NCI-H187 treated with DMSO at 0.1 percent for 48 hours (cell line): ENCODE results near the gene ELOVL3.
"Not testable (repeated sequence)": the region's sequence is repeated elsewhere in the genome, so short reads cannot be mapped to it uniquely, and the experiment has no call there.

ENCODE experiments used
- DNase-seq: peaks from one replicate; lab custom pipeline; 2025; lab: John Stamatoyannopoulos, UW

Gene ELOVL3

GRCh38 chr10:102227050-102227449 is 951 bp downstream of the ELOVL3 start:
- DNase-seq = no peak

GRCh38 chr10:102229810-102230263 is 3.7 kb downstream of the ELOVL3 start:
- no peak for DNase-seq

- DNase-seq = no peak
These were observed 4.3 kb downstream of the ELOVL3 start for GRCh38 chr10:102230264-102230860.

GRCh38 chr10:102230861-102231356 is 4.8 kb downstream of the ELOVL3 start:
- no peak for DNase-seq

- DNase-seq = no peak
These were observed 5.5 kb downstream of the ELOVL3 start for GRCh38 chr10:102231357-102232318.

GRCh38 chr10:102233997-102234396 is 7.9 kb downstream of the ELOVL3 start:
- no peak for DNase-seq

GRCh38 chr10:102234888-102235597 is 8.9 kb downstream of the ELOVL3 start:
- no peak for DNase-seq

GRCh38 chr10:102235598-102235920 is 9.5 kb downstream of the ELOVL3 start:
- no peak for DNase-seq

GRCh38 chr10:102236006-102236405 is 9.9 kb downstream of the ELOVL3 start:
- DNase-seq = no peak

- DNase-seq = no peak
These were observed 11.7 kb downstream of the ELOVL3 start for GRCh38 chr10:102237711-102238252.

- no peak for DNase-seq
These were observed 14.4 kb downstream of the ELOVL3 start for GRCh38 chr10:102240467-102241031.

- no peak for DNase-seq
These were observed 14.9 kb downstream of the ELOVL3 start for GRCh38 chr10:102241032-102241443.

GRCh38 chr10:102241444-102242117 is 15.5 kb downstream of the ELOVL3 start, which contains the start of gene PITX3:
TSS of gene PITX3 (minus strand) at chr10:102241512. CDS start at chr10:102232080, 9,432 bp downstream.
- no peak for DNase-seq

- DNase-seq = no peak
These were observed 16.0 kb downstream of the ELOVL3 start for GRCh38 chr10:102242118-102242485.

GRCh38 chr10:102243309-102243708 is 17.2 kb downstream of the ELOVL3 start:
- no peak for DNase-seq

GRCh38 chr10:102245082-102245931 is 19.2 kb downstream of the ELOVL3 start, which contains the start of gene GBF1:
TSS of gene GBF1 (plus strand) at chr10:102245532. CDS start at chr10:102258939, 13,407 bp downstream.
- peak; percentile 96 for DNase-seq

- no peak for DNase-seq
These were observed 19.8 kb downstream of the ELOVL3 start for GRCh38 chr10:102245932-102246251.

GRCh38 chr10:102246261-102246660 is 20.2 kb downstream of the ELOVL3 start:
- DNase-seq = no peak

- no peak for DNase-seq
These were observed 21.6 kb downstream of the ELOVL3 start for GRCh38 chr10:102247734-102248133.

- DNase-seq = not testable (repeated sequence)
These were observed 26.4 kb downstream of the ELOVL3 start for GRCh38 chr10:102252508-102252907.
